Spleen (tissue), 11 donors: Measurements from ENCODE around the gene GADD45GIP1. TPM values are rescaled to one million over a fixed set of nuclear protein-coding genes. Genes with fewer than 3 reads are reported as not detected.

Experiments
- DNase-seq: peaks from one replicate; pipeline ENCODE4 v3.0.0-alpha.2; 2020
- H3K27ac ChIP-seq, 8 donors: fragments of 200-600 bp; sonication (generic) in 7 of 8; 1 replicate in 4 of 8; 2 replicates in 4 of 8; pipeline versions ENCODE4 v1.5.0 to v1.8.0; 2016 to 2021; ENCODE audit warnings: inconsistent platforms in 4 of 8, mild to moderate bottlenecking in 4 of 8, moderate library complexity in 1 of 8
- H3K27me3 ChIP-seq, 7 donors: fragments of 200-600 bp; sonication (generic) in 6 of 7; replicated peaks in 1 of 7; 1 replicate in 4 of 7; 2 replicates in 3 of 7; pipeline versions ENCODE4 v1.5.0 to v1.8.0; 2016 to 2021; ENCODE audit warnings: inconsistent platforms in 3 of 7, mild to moderate bottlenecking in 1 of 7
- H3K36me3 ChIP-seq, 6 donors: fragments of 200-600 bp; sonication (generic) in 5 of 6; 1 replicate in 4 of 6; 2 replicates in 2 of 6; pipeline versions ENCODE4 v1.5.0 to v1.8.0; 2016 to 2021; ENCODE audit warnings: inconsistent platforms in 2 of 6
- H3K4me1 ChIP-seq, 6 donors: fragments of 200-600 bp; sonication (generic) in 5 of 6; 1 replicate in 3 of 6; 2 replicates in 3 of 6; pipeline versions ENCODE4 v1.5.0 to v1.8.0; 2016 to 2021; ENCODE audit warnings: inconsistent platforms in 3 of 6
- H3K4me3 ChIP-seq, 8 donors: fragments of 200-600 bp; sonication (generic) in 7 of 8; 1 replicate in 4 of 8; 2 replicates in 4 of 8; pipeline versions ENCODE4 v1.5.0 to v1.8.0; 2016 to 2021; ENCODE audit warnings: inconsistent platforms in 4 of 8, mild to moderate bottlenecking in 4 of 8, moderate library complexity in 2 of 8
- H3K9me3 ChIP-seq, 8 donors: fragments of 200-600 bp; sonication (generic) in 7 of 8; 1 replicate in 4 of 8; 2 replicates in 4 of 8; pipeline versions ENCODE4 v1.5.0 to v1.8.0; 2016 to 2021; ENCODE audit warnings: inconsistent platforms in 4 of 8
- CTCF ChIP-seq, 11 experiments: fragments of 200-600 bp in 7 of 11; fragments of 450-650 bp in 4 of 11; sonication (generic) in 4 of 11; IDR thresholded peaks in 8 of 11; conservative IDR thresholded peaks in 3 of 11; 1 replicate in 7 of 11; 2 replicates in 4 of 11; pipeline versions ENCODE4 v1.4.0 to v1.8.0; 2016 to 2021; ENCODE audit warnings: antibody characterized with exemption in 11 of 11, inconsistent platforms in 4 of 11, mild to moderate bottlenecking in 1 of 11
- POLR2A ChIP-seq, 3 donors: fragments of 450-650 bp; IDR thresholded peaks; one replicate each; pipeline ENCODE4 v1.5.1; 2017; ENCODE audit warnings: antibody characterized with exemption in 3 of 3, mild to moderate bottlenecking in 1 of 3
- POLR2AphosphoS5 ChIP-seq, 3 donors: sonication (generic); formaldehyde crosslinking; IDR thresholded peaks; one replicate each; pipeline ENCODE4 v1.5.1; 2017; ENCODE audit warnings: antibody characterized with exemption in 3 of 3
- WGBS, 5 donors: extraction: QIAGEN DNeasy Blood & Tissue Kit in 3 of 5; methylation state at CpG; one replicate each; pipeline versions ENCODE4 v1.1.5 to v1.1.7; 2013 to 2018; 5-methylcytosine and 5-hydroxymethylcytosine counted together
- intact Hi-C: fragments of 100-400 bp; cut with DNase I; formaldehyde crosslinking; loops from one replicate; pipeline ENCODE4 v1.15.0; 2023; ENCODE audit warnings: low total_unique reads
- polyA plus RNA-seq, 3 donors: library from polyadenylated mRNA; stranded (reverse); fragments of 200-250 nt; gene quantifications; one replicate each; pipeline ENCODE4 v1.2.1, GENCODE V29; 2013
- total RNA-seq, 7 donors: library from RNA; depleted of rRNA in 3 of 7; stranded (reverse); fragments of >200 nt in 3 of 7; fragmentation: NEBNext Ultra II Directional in 4 of 7; extraction: Animal tissue kit (Norgen Biotek cat#: 25700) in 4 of 7; gene quantifications; one replicate each; pipeline versions ENCODE4 v1.1.0 to v1.2.1, GENCODE V29; 2016 to 2021
- donor health status: healthy with polysubstance abuse.
- donor health status: DM: no; HTN: no; CAD: no; lungs with moderate emphysema.
- donor health status: DM: no; HTN: no; CAD: no.
- donor health status: Bipolar disorder and iron deficiency.
- donor health status: healthy.
- donor health status: DM: no; HTN: no; CAD: no.
- donor health status: DM: yes; HTN: yes; CAD: no.

Gene GADD45GIP1
- total and polyA plus RNA-seq, 10 donors: 12.8 to 47.9 (median 21.8) TPM

- WGBS, 5 donors: 75 to 90% (median 76%) methylated on average over 14 to 16 of the region's 16 CpGs
- Histone ChIP-seq H3K4me1 (peaks cover 28 to 86% (median 65%) of the 10 kb centered on the region in 6 donors), H3K9me3 (no peaks in the 10 kb centered on the region), H3K36me3 (peaks cover 5 to 79% (median 75%) of the 10 kb centered on the region in 6 donors), H3K27ac (peak overlapping the region in 3 of 8 donors; percentile 6 to 16 (median 13)), H3K27me3 (no peaks in the 10 kb centered on the region), H3K4me3 (no peak overlapping the region)
- intact Hi-C loops: no loop called here
- no peak for TF ChIP-seq POLR2A (IDR thresholded peaks at IDR 0.05)
- no peak for TF ChIP-seq POLR2AphosphoS5 (IDR thresholded peaks at IDR 0.05)
- TF ChIP-seq CTCF (IDR thresholded peaks at IDR 0.05 in 8 of 11, conservative IDR thresholded peaks at IDR 0.05 in 3 of 11): no peak
- DNase-seq: no peak
Measured at GRCh38 chr19:12949363-12950283, 7.4 kb downstream of the GADD45GIP1 start.

GRCh38 chr19:12948612-12949362 is 8.2 kb downstream of the GADD45GIP1 start:
- H3K4me1 ChIP-seq: peaks cover 20 to 86% (median 64%) of the 10 kb centered on the region in 6 donors
- H3K9me3 ChIP-seq: no peaks in the 10 kb centered on the region
- intact Hi-C loops: no loop called here
- no peaks in the 10 kb centered on the region for H3K27me3 ChIP-seq
- WGBS, 5 donors: 90 to 96% (median 92%) methylated on average over 23 to 30 of the region's 30 CpGs
- no peak for TF ChIP-seq CTCF (IDR thresholded peaks at IDR 0.05 in 8 of 11, conservative IDR thresholded peaks at IDR 0.05 in 3 of 11)
- TF ChIP-seq POLR2AphosphoS5 (IDR thresholded peaks at IDR 0.05): peak in 1 of 3 donors; percentile 20
- peaks cover 5 to 79% (median 75%) of the 10 kb centered on the region in 6 donors for H3K36me3 ChIP-seq
- DNase-seq: no peak
- H3K4me3 ChIP-seq: no peak overlapping the region
- H3K27ac ChIP-seq: peak overlapping the region in 2 of 8 donors; percentile 13 to 16

GRCh38 chr19:12947702-12948611 is 9.1 kb downstream of the GADD45GIP1 start:
- peaks cover 5 to 79% (median 76%) of the 10 kb centered on the region in 6 donors for H3K36me3 ChIP-seq

More at GRCh38 chr19:12947702-12948611, 9.1 kb downstream of the GADD45GIP1 start:
- peak overlapping the region in 2 of 8 donors; percentile 13 to 16 for H3K27ac ChIP-seq
- H3K9me3 ChIP-seq: no peaks in the 10 kb centered on the region
- H3K4me3 ChIP-seq: no peak overlapping the region
- WGBS, 5 donors: 83 to 94% (median 91%) methylated on average over 27 to 28 of the region's 28 CpGs
- H3K4me1 ChIP-seq: peaks cover 22 to 86% (median 64%) of the 10 kb centered on the region in 6 donors
- DNase-seq: no peak
- intact Hi-C loops: no loop called here
- TF ChIP-seq CTCF (IDR thresholded peaks at IDR 0.05 in 8 of 11, conservative IDR thresholded peaks at IDR 0.05 in 3 of 11) (no peak), POLR2AphosphoS5 (IDR thresholded peaks at IDR 0.05) (peak in 1 of 3 donors; percentile 9)
- H3K27me3 ChIP-seq: no peaks in the 10 kb centered on the region
